GM19452 (cell line): ENCODE results near the gene TFF2.
A peak's percentile ranks its signal among the peaks of the same experiment; 100 is the strongest.

Source experiments
- ATAC-seq: cut with Tn5 transposase; IDR thresholded peaks from one replicate; pipeline ENCODE4 v1.9.1; 2021; ENCODE audit not compliant: unreplicated experiment

TFF2 gene, protein sequence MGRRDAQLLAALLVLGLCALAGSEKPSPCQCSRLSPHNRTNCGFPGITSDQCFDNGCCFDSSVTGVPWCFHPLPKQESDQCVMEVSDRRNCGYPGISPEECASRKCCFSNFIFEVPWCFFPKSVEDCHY

DNA sequence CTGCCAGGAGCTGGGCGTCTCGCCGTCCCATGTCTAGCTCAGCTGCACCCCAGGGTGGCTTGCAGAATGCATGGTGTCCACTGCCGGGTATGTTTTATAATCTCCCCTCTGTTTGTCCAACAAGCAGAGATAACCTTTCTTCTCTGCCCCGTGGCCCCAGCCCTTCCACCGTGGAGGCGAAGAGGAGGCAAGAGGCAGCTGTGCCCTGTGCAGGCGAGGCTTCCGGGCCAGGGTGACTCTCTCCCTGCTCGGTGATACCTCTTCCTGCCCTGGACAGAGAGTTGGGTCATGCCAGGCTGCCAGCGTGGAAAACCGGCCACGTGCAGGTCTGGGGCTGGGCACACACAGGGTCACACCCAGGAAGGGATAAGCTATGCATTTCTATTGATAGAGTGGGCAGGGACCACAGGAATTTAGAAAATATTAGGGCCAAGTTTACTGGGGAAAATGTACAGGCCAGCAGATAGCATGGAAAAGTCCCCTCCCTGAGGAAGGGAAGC lies at the start of gene TFF2:
Gene TFF2 (minus strand): TSS at position 68 of the 500 bp plus-strand sequence. CDS start 37 bp downstream, at position 31.
- ATAC-seq = no peak

DNA sequence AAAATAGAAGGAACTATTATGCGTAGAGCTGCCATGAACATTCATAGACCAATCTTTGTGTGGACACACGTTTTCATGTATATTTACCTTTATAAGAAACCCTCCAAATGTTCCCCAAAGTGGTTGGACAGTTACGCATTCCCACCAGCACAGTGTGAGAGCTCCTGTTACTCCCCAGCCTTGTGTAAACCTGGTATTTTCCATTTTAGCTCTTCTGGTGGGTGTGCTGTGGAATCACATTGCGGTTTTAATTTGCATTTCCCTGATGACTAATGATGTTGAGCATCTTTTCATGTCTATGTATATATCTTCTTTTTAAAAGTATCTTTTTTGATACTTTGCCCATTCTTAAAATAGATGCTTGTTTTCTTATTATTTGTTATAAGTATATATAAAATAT lies 49.7 kb upstream of the TFF2 start:
- no peak for ATAC-seq

DNA sequence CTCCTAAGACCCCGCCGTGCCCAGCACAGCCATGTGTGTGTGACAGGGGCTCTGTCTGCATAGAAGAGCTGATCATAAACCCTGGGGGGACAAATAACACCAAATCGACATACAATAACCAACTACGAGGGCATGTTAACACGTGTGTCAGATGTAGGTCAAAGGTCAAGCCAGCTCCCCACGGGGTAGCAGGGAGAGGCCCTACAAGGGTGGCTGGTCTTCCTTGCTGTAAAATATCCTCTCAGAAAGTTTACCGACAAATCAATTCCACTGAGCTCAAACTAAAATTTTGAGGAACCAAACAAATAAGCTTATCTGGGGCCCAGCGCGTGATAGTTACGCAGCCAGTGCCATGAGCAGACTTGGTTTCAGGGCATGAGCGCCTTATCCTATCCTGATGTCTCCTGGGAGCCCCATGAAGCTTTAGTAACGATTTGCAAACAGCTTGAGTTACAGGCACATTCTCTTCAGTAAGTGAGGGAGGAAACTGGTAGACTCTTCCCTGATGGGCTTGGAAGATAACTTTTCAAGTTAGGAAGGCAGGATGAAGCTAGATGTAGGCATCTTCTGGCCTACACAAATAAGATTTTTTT lies 47.7 kb upstream of the TFF2 start:
- no peak for ATAC-seq

DNA sequence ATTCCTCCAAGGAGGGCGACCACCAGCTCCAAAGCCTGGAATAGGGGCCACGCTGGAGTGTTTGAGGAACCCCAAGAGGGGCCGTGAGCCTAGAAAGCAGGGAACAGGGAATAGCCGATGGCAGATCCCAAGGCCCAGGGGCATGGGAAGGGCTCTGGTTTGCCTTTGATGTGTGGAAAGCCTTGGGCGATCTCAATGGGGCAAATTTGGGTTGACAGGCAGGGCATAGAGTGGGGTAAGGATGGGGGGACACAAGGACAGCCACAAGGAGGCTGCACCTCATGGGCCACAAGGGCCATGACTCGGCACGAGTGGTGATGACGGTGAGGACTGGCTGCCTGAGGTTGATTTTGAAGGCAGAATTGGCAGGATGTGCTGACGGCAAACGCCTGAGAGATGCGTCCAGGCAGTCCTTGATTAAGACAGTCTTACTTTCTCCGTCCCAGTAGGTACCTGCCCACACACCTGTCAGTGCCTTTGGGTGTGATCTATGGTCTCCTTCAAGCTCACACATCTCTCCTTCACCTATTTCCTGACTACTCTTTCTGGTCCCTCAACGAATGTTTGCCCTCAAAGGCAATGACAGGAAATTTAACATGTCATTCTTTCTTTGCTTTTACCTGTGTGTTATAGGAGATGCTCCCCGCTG lies 47.1 kb upstream of the TFF2 start:
- ATAC-seq = no peak

DNA sequence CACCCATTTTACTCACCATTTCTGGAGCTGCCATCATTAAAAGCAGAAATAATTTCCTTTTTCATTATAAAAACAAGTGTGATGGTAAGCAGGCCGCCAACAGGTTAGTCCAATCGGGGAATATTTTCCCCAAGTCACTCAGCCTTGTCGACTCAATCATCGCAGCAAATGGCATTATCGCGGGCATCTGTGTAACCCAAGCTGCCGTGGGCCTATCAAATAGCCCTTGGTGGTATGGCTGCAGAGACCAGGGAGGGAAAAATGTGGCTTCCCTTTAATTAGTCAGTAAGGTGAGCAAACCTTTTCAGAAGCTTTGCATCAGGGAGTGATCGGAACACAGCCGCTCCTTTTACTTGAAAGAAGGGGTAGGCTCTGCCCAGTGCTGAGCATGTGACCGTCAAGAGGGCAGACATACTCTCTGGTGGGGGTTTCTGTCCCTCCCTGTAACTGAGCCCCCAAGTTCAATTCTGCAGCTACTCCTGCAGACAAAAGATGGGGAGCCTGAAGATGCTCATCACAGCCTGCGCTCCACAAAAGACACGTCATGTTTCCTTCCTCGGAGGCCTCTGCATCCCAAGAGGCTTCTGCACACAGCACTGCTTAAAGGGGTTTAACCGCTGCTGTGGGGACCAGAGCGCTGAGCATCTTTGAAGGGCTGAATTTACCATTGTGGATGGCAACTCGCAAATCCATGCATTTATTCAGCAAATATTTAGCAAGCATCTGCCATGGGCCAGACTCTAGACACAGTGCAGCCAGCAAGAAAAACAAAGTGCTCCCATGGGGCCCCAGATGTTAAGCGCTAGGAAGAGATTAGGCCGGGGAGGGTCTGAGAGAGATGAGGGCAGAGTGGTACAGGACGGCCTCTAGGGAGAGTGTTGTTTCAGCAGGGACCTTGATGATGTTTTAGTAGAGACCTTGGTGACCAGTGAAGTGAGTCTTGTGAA lies 46.3 kb upstream of the TFF2 start:
- ATAC-seq = no peak

DNA sequence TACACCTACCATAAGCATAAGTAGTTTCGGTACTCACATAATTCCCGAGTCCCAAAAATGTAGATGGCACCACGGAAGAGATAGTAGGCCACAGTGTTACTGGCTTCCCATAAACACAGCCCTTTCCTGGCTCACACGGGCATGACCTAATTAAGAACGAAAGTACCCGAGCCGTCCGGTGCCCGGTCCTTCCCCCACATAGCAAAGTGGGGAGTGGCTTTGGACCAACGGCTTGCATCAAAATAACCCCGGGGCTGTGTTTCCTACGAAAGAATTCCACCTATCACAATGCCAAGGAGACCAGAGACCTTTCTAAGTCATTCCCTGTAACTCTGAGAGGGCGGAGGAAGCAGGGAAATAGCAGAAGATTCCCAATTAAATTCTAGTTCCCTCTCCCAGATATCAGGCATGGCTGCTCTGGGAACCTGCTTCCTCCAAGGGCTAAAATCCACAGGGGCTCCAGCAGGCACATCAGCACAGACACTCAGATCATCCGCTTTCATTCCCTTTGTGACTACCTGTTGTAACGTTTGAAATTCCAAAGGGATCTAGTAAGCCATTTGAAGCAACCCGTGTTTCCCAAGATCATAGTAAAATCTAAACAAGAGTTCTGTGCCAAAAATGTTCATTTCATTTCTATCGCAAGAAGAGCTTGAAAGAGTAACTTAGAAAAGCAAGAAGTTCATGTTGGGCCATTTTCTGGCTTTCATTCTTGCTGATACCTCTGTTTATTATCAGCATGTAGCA lies 45.3 kb upstream of the TFF2 start, which contains the start of gene TMPRSS3:
Gene TMPRSS3 (minus strand): TSS at position 148 of the 747 bp plus-strand sequence. CDS start 635 bp downstream, outside the sequence.
- no peak for ATAC-seq

DNA sequence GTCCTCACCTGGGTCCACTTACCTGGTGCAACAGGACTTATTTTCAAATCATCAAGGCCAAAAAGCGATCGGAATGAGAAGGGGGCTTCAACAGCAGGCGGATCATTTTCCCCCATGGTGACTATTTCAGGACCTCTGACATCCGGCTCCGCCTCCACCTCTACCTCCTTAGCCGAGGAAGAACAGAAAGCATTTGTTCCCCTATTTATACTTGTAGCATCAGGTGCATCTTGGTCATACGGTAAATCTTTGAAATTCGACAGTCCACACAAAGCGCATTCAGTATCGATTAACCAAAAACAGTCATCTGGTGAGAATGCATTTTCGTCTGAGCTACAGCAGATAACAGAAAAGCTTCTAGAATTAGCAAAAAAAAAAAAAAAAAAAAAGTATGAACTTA lies 44.5 kb upstream of the TFF2 start:
- ATAC-seq = no peak

DNA sequence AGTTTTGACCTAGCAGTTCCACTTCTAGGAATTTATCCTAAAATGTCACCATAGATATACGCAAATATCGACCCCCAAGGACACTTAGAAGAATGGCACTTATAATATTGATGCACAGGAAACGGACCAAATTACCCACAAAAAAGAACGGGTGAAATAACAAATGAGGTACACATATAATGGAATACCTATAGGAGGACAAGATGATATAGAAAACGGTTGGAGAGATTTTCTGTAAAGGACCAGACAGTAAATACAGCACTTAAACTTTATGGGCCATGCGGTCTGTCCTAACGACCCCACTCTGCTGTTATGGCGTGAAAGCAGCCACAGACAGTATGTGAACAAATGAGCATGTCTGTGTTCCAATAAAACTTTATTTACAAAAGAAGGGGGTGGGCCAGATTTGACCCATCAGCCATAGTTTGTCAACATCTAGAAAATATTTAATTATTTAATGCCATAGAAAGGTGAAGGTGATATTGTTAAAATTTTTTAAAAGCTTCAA lies 42.7 kb upstream of the TFF2 start:
- no peak for ATAC-seq

DNA sequence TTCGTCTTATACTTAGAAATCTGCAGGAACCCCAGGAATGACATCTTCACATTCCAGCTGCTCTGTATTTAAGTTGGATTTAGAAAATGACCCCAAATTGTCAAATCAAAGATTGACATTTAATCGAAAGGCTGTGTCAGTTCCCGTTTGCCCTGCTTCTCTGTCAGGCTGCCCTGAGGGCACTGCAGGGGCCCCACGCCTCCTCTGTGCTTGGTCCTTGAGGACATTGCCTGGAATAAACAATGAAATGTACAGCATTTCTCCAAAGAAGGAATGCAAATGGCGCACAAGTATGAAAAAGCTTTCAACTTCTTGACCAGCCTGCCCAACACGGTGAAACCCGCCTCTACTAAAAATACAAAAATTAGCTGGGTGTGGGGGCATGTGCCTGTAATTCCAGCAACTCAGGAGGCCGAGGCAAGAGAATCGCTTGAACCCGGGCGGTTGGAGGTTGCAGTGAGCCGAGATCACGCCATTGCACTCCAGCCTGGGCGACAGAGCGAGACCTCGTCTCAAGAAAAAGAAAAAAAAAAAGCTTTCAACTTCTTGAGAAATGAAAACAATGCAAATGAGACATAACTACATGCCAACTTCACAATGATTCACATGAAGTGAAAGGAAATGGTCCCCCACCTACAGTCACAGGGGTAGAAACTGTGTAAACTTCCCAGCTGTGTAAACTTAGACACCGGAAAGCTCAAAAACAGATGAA lies 42.1 kb upstream of the TFF2 start:
- peak; percentile 69 for ATAC-seq

DNA sequence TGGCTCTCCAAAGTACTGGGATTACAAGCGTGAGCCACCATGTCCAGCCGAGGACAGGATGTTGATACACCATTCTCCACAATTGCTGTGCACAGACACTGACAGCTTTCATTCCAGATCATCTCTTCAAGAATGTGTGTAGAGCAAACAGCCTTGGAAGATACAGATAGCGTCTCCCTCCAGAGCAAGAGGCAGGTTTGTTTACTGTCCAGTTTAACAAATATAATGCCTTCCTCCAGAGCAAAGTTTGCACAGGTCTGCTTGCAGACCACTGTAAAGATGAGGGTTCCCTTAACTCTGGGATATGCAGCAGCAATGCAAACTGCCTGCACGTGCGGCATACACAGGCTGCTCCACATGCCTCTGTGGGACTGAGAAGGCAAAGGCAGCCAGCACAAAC lies 40.5 kb upstream of the TFF2 start:
- no peak for ATAC-seq

DNA sequence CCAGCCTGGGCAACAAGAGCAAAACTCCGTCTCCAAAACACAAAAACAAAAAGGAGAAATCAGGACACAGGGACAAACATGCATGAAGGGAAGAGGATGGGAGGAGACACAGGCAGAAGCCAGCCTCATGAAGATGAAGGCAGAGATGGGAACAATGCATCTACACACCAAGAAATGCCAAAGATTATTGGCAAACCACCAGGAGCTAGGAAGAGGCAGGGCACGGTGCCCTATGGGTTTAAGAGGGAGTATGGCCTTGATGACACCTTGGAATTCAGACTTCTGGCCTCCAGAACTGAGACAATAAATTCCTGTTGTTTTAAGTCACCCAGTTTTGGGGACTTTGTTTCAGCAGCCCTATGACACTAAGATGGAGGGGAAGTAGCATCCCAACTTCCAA lies 39.9 kb upstream of the TFF2 start:
- ATAC-seq = no peak

DNA sequence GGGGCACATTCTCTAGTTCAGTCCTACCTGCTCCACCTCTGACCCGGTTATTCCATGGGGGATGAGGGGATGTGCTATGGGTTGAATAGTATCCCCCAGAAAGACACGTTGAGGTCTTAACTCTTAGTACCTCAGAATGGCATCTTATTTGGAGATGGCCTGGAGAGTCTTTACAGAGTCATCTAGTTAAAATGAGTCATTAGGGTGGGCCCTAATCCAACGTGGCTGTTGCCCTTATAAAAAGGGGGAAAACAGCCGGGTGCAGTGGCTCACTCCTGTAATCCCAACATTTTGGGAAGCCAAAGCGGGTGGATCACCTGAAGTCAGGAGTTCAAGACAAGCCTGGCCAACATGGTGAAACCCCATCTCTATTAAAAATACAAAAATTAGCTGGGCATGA lies 39.4 kb upstream of the TFF2 start:
- ATAC-seq = no peak

DNA sequence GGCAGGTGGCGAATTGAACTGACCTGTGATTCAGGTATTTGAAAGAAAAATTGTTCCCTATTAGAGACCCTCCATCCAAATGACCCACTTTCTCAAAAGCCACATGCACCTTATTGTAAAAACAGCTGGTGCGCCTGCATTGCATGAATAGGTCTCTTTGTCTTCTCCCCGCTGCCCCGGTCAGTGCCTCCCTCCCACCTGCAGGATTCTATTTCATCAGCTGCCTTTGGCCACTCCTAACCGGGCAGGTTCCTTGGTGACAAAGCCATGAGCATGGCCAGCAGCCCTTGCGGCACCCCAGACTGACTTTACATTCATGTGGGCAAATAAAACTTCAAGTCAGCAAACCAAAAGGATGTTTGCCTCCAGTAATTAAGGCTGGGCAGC lies 38.6 kb upstream of the TFF2 start:
- ATAC-seq = no peak

DNA sequence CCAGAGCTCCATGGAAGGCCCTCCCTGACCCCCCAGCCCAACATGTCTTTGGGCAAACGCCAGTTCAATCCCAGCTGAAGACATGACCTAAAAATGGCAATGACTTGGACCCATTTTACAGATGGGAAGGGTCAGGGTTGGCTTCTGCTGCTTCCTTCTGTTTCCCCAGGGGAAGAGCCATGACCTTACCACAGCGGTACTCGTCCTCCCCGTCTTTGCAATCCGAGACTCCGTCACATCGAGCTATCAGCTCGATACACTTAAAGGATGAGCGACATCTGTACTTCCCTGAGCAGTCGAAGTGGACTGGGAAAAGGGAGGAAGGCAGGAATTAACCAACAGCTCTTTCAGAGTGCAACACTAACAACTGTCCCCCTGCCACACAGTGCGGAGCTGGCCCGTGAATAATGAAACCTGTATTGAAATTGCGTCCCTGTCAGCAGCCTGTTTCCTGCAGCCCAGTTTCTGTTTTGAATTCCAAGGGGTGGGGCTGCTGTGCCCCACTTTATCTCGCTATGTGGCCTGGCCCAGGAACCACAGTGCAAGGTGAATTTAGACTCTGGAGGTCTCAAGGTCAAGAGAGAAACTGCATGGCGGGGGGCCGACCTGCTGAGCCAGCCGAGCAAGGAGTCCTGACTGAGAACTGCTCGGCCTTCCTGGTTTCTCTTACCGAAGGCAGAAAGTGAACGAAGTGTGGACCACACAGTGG lies 38.1 kb upstream of the TFF2 start:
- ATAC-seq = no peak

DNA sequence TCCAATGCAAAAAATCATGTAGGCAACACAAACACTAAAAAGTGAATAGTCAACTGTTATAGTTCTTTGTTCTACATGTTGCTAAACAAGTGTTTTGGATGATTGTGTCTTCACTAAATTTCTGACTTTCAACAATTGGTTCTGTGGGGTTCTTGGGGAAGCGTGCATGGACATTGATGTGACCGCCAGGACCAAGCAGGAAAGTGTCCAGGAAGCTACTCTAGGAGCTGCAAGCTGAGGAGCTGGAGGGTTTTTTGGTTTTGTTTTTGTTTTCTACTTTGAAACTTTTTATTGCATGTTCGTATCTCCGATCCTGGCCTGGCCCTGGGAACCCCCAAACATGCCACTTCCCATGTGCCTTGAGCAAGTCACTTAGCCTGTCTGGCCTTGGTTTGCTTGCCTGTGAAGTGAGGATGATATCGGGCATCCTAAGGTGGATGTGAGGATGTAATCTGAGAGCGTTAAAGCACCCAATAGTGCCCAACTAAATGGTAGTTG lies 37.1 kb upstream of the TFF2 start:
- no peak for ATAC-seq

DNA sequence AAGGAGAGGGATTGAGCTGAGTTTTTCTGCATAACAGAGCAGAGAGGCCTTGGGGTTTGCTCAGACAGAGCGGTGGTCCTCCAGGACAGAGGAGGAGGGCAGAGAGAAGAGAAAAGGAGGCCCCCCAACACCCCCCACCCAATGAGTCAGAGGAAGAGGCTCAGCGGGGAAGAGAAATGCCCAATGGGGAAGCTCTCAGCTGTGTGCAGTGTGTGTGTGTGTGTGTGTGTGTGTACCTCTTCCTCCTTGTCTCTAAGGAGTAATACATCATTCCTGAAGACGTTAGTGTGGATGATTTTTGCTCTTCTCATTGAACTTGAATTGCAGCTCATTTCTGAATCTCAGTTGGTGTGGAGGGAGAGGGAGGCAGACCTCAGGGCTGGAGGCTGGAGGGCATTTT lies 36.4 kb upstream of the TFF2 start:
- ATAC-seq = no peak

DNA sequence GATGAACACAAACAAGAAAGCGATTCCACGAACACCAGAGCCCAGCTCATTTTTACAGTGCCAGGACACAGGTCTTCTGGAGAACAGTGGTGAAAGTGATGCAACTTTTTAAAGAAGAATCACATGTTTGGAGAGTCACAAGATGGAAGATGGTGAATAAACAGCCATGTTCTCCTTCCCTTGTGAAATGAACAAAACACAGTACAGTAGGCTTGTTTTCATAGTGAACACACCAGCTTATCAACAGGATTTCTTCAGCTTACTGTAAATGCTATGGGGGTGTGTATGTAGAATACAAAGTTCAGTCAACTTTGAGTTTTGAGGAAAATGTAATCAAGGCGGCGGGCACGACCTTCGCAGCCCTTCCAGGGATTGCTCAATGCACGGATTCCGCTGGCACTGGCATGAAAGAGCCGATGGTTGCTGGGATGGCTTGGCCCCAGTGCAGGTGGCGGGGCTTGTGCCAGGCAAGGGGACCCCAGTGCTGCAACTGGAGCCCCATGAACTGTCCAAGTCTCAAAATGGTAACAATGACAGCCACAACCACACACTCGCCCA lies 35.3 kb upstream of the TFF2 start:
- no peak for ATAC-seq

DNA sequence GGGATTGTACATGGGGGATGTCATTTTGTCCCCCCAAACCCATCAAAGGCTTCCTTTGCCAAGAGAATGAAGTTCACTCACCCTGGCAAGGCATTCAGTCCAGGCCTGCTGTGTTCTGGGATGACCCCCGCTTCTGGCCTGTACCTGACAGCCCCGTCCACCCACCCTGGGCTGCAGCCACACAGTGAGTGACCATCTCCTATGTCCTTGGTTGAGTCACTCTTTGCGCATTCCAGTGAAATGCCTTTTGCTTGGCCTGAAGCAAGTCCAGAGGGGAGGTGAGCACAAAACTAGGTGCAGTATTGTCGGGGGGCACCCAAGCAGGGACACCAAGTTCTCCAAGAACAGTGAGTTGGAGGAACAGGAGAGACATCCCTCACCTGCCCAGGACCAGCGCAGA lies 34.8 kb upstream of the TFF2 start:
- no peak for ATAC-seq

DNA sequence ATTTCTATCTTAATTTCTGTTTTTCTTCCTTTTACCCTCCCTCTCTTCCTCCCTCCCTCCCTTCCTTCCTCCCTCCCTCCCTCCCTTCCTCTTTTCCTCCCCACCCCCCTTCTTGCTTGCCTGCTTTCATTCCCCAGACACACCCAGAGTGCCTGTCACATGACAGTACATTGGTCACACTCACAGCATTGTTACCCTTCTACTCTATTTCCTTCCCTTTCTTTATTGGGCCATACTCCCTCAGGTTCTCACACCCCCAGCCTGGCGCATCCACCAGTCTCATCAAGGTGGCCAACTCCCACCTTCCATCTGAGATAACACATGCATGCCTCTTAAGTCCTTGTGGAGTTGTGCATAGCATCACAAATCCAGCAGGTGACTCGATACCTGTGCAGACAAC lies 34.2 kb upstream of the TFF2 start:
- ATAC-seq = no peak
